Measurements from ENCODE around the gene TRIM23.

TRIM23 gene

DNA sequence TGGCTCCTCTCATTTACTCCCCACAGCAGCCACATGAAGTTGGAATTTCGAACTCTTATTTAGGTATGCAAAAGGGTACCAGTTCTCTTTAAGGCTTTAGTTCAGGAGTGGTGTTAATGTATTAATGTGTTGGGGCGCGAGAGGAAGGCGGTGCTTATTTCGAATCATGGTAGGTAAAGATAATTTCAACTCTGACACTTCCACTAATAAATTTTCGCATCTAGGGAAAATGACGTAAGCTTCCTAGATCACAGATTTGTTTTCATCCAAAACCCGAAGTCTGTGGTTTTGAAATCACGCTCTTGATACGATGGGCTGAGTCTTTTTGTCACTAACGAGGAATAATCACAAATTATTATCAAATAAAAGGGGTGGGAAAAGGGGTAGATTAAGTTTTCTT lies 60.4 kb downstream of the TRIM23 start:
- DNase-seq, result peak; percentile 0 to 30 (median 7)

DNA sequence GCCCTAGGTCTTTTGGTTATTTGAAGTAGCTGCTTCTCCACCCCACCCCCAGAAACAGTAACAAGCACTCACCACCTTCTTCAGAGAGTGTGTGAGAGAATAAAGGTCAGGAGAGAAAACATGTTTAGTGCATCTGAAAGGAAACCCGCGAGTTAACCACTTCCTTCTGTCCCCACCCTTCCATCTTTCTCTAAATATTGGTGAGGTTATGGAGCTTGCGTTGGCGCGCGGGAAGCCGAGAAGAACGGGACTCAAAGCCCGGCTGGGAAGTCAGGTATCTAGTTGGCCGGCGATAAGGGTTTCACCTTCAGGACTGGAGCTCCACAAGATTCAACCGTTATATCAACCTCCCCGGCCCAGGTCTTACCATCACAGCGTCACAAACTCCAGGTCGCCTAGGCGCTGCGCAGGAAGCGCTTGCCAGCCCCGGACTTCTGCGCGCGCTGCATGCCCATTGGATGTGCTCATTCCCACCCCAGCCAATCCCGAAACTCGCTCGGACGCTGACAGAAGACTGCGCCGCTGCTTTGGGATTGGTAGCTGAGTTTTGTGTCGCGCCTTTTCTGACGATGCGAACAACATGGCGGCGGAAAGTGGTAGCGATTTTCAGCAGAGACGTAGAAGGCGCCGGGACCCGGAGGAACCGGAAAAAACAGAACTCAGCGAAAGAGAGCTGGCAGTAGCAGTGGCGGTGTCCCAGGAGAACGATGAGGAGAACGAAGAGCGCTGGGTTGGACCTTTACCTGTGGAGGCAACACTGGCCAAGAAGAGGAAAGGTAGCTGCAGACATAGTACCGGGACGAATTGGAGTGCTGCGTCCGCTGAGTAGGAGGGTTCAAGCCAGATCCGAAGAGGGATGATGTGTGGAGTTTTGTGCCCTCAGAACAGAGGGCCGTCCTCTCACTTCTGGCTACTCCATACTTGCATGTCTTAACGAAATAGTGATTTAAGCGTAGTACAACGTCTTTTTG lies 61.1 kb downstream of the TRIM23 start, which contains the start of the genes CENPK and PPWD1:
CENPK (minus strand) TSS at position 438 of the 971 bp plus-strand sequence. CDS start 8,261 bp downstream, outside the sequence.
PPWD1 (plus strand) TSS at position 566 of the 971 bp plus-strand sequence; CDS start at position 581, 15 bp downstream.
- DNase-seq, result peak; percentile 96 to 97 (median 96)

DNA sequence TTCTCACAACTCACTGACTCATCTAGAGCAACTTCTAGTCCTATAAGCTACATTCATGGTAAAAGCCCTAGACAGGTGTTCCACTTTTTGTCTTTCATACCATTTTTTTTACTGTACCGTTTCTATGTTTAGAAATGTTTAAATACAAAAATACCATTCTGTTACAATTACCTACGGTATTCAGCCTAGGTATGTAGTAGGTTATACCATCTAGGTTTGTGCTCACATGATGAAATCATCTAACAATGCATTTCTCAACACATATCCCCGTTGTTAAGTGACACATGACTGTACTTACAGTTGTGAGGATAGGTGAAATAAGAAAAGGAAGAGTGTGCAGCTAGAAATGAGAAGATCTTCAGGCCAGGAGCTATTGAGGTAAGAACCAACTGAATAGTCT lies 67.4 kb downstream of the TRIM23 start:
- DNase-seq, result no peak

DNA sequence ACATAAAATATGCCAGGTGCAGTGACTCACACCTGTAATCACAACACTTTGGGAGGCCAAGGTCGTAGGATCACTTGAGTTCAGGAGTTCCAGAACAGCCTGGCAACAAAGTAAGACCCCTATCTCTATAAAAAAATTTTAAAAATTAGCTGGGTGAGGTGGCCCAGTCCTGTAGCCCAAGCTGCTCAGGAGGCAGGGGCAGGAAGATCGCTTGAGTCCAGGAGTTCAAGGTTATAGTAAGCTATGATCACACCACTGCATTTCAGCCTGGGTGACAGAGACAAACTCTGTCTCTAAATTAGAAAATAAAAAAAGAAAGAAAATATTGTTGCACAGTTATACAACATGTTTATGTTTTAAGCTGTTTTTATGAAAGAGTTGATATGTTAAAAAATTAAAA lies 68.0 kb downstream of the TRIM23 start:
- no peak for DNase-seq

DNA sequence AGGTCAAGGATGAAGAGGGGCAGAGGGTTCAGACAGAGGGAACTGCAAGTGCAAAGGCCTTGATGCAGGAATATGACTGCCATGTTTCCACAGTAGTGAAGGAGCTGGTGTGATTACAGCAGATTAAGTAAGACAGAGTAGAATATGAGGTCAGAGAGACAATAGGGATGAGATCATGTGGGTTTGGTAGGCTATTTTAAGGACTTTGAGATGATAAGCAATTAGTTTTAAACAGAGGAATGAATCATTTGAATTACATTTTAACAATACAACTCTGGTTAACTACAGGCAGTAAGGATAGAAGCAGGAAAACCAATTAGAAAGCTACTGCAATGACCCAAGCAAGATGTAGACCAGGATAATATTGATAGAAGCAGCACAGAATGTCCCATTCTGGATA lies 68.8 kb downstream of the TRIM23 start:
- DNase-seq, result no peak

DNA sequence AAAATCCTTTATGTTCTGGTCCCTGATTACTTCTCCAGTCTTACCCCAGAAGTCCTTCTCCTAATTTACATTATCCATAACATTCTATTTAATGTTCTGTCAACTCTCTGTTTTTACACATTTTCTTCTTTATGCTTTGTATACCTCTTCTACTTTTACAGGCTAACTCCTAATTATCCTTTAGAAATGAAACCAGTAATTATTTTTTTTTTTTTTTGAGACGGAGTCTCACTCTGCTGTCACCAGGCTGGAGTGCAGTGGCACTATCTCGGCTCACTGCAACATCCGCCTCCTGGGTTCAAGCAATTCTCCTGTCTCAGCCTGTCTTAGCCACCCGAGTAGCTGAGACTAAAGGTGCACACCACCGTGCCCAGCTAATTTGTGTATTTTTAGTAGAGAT lies 70.2 kb downstream of the TRIM23 start:
- DNase-seq, result no peak

DNA sequence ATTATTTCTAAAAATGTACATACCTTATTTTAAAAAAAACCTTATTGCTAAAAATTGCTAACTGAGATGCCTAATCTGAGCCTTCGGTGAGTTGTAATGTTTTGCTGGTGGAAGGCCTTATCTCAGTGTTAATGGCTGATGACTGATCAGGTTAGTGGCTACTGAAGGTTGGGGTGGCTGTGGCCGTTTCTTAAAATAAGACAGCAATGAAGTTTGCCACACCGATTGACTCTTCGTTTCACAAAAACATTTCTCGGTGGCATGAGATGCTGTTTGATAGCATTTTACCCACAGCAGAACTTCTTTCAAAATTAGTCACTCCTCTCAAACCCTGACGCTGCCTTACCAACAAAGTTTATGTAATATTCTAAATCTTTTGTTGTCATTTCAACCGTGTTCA lies 75.9 kb downstream of the TRIM23 start:
- no peak for DNase-seq

DNA sequence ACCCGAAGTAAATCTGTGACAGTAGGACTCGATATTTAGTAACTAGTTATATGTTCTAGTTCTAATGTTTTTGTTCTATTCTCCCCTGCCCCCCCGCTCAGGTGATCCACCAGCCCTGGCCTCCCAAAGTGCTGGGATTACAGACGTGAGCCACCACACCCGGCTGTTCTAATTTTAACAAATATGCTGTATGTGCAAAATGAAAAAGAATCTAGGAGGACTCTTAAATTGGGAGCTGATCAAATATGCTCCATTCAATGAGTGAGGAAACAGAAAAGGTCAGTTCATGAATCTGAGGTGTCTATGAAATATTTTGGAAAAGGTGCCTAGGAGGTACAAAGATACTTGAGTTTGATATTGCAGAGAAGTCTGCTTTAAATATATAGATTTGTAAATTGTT lies 78.0 kb downstream of the TRIM23 start:
- DNase-seq, result no peak

DNA sequence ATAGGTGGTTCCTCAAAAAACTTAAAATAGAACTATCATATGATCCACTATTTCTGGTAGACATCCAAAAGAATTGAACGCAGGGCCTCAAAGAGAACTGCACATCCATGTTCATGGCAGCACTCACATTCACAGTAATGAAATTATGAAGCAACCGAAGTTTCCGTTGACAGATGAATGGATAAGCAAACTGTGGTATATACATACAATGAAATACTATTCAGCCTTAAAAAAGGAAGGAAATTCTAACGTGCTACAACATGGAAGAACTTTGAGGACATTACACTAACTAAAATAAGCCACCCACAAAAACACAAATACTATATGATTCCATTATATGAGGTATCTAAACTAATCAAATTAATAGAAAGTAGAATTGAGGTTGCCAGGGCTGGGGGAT lies 79.7 kb downstream of the TRIM23 start:
- DNase-seq, result no peak

DNA sequence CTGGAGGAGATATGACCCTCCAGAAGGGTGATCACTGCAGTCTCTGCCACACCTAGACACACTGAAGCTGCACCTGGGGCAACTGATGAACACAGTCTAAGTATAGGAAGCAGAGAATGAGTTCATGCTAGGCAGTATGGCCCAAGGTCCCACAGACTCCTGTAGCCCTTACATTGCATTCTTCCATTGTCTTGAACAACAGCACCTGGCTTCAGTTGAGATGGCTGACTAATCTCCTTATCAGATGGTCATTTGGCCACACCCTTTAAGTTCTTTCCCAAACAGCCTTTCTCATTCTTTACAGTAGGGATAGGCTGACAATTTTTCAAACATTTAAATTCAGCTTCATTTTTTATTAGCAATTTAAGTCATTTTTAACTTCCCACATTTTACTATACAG lies 84.3 kb downstream of the TRIM23 start:
- no peak for DNase-seq

Measured in suppressor macrophage treated with lipopolysaccharide for 1 hour (primary cell).